Upper lobe of left lung (tissue), 4 donors: ENCODE results near the gene ATP9B.

Experiments used
- CTCF ChIP-seq, 6 experiments: fragments of 450-650 bp in 4 of 6; fragments of 200-600 bp in 2 of 6; sonication (generic) in 2 of 6; IDR thresholded peaks; one replicate each; pipeline ENCODE4 v1.5.1; 2016 to 2019; ENCODE audit warnings: antibody characterized with exemption in 6 of 6
- EP300 ChIP-seq, 4 donors: sonication (generic); formaldehyde crosslinking; IDR thresholded peaks; one replicate each; pipeline ENCODE4 v1.5.1; 2017; ENCODE audit warnings: antibody characterized with exemption in 4 of 4, control low read depth in 2 of 4
- POLR2A ChIP-seq, 4 donors: fragments of 450-650 bp; IDR thresholded peaks; one replicate each; pipeline ENCODE4 v1.5.1; 2016 to 2017; ENCODE audit warnings: antibody characterized with exemption in 4 of 4, mild to moderate bottlenecking in 2 of 4

- no peak for TF ChIP-seq CTCF (IDR thresholded peaks at IDR 0.05)
- no peak for TF ChIP-seq EP300 (IDR thresholded peaks at IDR 0.05)
- no peak for TF ChIP-seq POLR2A (IDR thresholded peaks at IDR 0.05)
Measured at GRCh38 chr18:79405019-79405780, 336.0 kb downstream of the ATP9B start.
